ENCODE results near the gene INPP5A.

- no peak for TF ChIP-seq CTCF (IDR thresholded peaks at IDR 0.05)
- TF ChIP-seq POLR2A (IDR thresholded peaks at IDR 0.05) = no peak
These were observed 266.7 kb downstream of the INPP5A start for GRCh38 chr10:132804287-132804686.
